SIG-M5 treated with dmso at 0.1 percent for 504 hours (cell line): ENCODE measurements around the gene ABCG1.

Experiments
- DNase-seq: peaks from one replicate; lab custom pipeline; 2025; ENCODE audit not compliant: unreplicated experiment; lab: John Stamatoyannopoulos, UW

ABCG1 gene

GRCh38 chr21:42266971-42267556, 48.1 kb downstream of the ABCG1 start:
- DNase-seq = no peak

DNA sequence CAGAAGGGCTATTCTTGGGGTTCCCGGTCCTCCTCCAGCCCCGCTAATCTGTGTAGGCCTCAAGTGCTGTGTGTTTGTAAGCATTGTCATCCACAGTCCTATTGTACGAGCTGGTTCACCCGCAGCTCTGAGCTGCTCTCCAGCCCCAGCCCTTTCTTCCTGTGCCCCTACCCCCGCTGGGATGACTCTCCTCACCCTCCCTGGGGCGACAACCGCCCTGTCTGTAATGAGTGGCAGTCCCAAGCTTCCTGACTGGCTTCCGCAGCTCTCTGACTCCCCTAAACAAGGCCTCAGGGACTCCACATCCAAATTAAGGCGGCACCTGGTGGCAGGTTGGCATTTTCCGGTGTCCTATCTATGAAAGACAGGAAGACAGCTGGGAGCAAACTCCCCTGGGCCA, 50.4 kb downstream of the ABCG1 start:
- DNase-seq = no peak

GRCh38 chr21:42271065-42271464, 52.1 kb downstream of the ABCG1 start:
- DNase-seq = no peak

GRCh38 chr21:42272109-42272962, 53.4 kb downstream of the ABCG1 start:
- DNase-seq = no peak

DNA sequence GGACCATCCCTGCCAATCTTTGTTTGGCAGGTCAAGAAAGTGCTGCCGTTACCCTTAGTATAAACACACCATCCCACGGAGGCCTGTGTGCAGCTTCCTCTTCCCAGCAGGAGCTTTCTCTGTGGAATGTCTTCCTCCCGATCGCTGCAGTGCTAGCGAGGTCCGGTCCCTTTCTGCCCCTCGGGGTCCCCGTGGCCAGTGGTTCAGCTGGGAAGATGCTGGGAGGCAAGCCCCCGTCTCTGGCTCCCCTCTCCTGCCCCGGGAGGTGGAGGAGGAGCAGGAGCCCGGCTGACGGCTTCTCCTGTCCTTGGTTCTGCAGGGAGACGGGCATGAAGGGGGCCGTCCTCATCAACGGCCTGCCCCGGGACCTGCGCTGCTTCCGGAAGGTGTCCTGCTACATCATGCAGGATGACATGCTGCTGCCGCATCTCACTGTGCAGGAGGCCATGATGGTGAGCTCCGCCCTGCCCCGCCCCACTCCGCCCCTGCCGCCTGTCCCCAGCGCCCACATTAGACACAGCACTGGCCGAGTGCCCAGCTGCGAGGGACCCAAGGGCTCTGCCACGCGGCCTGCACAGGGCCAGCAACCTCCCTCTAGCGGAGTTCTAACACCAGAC, 54.2 kb downstream of the ABCG1 start:
- no peak for DNase-seq

DNA sequence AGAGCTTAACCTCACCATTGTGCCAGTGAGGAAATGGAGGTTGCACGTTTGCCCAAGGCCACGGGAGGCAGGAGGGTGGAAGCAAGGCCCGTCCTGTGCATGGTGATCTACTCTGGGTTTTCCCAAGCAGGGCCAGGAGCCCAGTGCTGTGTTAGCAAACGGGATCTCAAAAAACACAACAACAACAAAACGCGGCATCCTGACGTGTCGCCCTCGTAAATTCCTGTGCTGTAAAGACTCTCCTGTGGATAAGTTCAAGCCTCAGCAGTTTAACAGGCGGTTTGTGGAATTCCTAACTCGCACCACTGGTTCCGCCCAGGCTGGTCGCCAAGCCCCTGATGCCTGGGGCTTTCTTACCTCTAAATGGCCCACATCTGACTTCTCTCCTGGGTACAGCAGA, 57.1 kb downstream of the ABCG1 start:
- DNase-seq = no peak

- DNase-seq = no peak
These were observed 57.7 kb downstream of the ABCG1 start for GRCh38 chr21:42276526-42277154.

GRCh38 chr21:42277593-42277992, 58.7 kb downstream of the ABCG1 start:
- DNase-seq = no peak

DNA sequence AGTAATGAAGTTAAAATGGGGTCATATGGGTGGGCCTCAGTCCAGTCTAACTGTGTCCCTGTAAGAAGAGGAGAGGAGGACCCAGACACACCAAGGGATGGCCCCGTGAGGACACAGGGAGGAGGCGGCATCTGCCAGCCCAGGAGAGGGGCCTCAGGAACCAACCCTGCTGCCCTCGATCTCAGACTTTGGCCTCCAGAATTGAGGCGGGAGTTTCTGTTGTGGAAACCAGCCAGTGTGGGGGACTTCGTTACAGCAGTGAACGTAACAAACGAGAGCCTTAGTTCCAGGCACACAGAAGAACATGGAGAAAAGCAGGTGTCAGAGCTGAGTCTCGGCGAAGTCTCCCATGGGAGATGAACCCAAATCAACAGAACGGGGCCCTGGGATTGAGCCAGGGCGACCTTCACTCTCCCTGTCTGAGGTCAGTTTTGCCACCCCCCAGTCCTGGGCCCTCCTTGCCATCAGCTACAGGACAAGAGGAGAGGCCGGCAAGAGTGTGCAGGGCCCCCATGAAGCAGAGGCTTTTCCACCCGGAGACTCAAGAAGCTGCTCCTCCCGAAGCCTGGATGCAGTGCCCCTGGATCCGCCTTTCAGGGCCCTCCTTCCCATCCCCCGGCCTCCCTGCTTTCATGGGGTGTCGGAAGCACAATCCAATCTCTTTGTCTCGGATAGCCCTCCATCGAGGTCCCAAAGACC, 59.7 kb downstream of the ABCG1 start:
- DNase-seq = no peak

- DNase-seq = no peak
These were observed 60.5 kb downstream of the ABCG1 start for GRCh38 chr21:42279341-42279871.

DNA sequence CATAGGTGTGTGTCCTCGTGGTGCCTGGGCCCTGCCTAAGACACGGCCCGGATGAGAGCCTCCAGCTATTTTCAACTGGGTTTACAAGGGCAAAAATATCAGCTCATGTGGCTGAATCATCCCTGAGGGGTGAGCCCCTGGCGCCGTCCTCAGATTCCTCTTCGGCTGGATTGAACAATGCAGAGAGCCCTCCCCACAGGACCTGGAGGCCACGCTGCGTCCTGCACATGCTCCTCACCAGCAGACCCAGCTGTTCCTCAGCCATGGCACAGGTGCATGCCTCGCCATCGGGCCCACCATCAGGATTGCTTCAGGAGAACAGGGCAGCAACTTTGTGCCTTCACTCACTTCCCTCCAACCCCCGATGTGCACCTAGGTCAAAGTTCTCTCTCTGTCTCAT, 60.9 kb downstream of the ABCG1 start:
- no peak for DNase-seq

GRCh38 chr21:42280356-42281180, 61.6 kb downstream of the ABCG1 start:
- no peak for DNase-seq

DNA sequence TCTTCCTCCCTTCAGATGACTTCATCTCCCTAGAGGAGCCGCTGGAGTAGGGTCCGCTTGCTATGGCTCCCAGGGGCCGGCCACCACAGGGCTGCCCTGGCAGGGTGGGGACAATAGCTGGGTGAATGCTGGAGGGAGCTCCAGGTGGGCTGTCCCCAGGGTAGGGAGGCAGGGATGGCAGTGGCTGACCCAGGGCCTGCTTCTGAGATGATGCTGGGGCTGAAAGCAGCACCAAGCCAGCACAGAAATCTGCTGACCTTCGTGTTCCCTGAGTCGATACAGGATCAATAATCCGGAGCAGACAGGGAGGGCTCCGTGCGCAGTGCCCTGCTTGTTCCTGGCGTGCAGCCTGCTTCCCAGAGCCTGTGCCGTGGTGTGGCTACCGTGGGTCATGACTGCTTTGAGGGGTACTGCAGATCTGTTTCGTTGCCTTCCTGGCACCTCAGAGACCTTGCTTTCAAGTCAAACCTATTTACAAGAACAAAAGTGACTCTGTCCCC, 62.3 kb downstream of the ABCG1 start:
- no peak for DNase-seq

- DNase-seq = no peak
These were observed 63.1 kb downstream of the ABCG1 start for GRCh38 chr21:42282021-42282420.

- no peak for DNase-seq
These were observed 63.8 kb downstream of the ABCG1 start for GRCh38 chr21:42282715-42283114.

DNA sequence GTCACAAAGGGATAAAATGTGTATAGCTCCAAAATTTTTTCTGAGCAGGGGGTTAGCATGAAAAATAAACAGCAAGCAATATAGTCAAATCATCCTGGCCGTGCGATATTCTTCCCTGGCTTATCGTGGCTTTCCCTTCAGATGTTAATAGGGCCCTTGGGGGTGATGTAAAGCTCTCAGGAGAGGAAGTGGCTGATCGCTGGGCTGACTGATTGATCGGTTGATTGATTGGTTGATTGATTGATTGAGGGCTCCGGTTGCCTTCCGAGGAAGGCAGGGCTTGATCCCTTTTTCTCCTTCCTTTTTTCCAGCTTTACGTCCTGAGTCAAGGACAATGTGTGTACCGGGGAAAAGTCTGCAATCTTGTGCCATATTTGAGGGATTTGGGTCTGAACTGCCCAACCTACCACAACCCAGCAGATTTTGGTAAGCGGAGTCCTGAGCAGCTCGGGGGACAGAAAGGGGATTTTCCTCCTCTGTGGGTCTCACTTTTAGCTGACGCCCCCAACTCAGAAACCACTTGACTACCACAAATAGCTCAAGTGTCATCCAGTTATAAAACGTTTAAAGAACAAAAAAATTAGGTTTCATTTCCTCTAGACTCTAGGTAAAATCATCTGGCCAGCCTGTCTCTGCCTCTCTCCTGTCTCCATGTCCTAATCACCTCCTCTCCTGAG, 66.8 kb downstream of the ABCG1 start:
- no peak for DNase-seq

DNA sequence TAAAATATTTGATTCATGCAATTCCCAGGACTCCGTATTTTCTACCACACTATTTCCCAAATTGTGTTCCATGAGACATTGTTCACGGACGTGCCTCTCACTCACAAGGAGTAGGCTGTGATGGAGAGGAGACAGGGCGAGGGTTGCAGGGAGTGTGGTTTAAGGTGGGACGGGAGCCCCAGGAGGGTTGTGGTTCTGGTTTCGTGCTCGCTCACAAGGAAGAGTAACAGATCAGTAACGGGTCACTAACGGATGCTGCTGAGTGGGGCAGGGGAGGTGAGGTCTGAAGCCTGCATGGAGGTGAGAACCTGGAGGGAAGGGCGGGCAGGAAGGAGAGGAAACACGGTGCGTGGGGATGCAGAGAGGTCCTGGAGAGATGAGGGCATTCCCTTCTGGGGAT, 67.5 kb downstream of the ABCG1 start:
- no peak for DNase-seq

GRCh38 chr21:42287193-42288083, 68.5 kb downstream of the ABCG1 start:
- no peak for DNase-seq
